Vagina (tissue), 2 donors: ENCODE data around the gene CRIP3. TPM values are rescaled to one million over a fixed set of nuclear protein-coding genes. Genes with fewer than 3 reads are reported as not detected.

Experiments used
- DNase-seq, 2 donors: peaks; one replicate each; pipeline ENCODE4 v3.0.0-alpha.2; 2017; ENCODE audit errors: extremely low spot score in 2 of 2
- H3K27ac ChIP-seq: fragments of 200-600 bp; sonication (generic); one replicate; pipeline ENCODE4 v1.5.1; 2019
- H3K27me3 ChIP-seq: fragments of 200-600 bp; sonication (generic); one replicate; pipeline ENCODE4 v1.5.1; 2019
- H3K36me3 ChIP-seq, 2 donors: fragments of 200-600 bp; sonication (generic); one replicate each; pipeline ENCODE4 v1.5.1; 2017 to 2019
- H3K4me1 ChIP-seq: fragments of 200-600 bp; sonication (generic); one replicate; pipeline ENCODE4 v1.5.1; 2019
- H3K4me3 ChIP-seq, 2 donors: fragments of 200-600 bp; sonication (generic); 1 replicate in 1 of 2; 2 replicates in 1 of 2; pipeline ENCODE4 v1.5.1; 2016 to 2019
- H3K9me3 ChIP-seq: fragments of 200-600 bp; sonication (generic); one replicate; pipeline ENCODE4 v1.5.1; 2019
- POLR2A ChIP-seq, 2 donors: fragments of 450-650 bp; IDR thresholded peaks; one replicate each; pipeline ENCODE4 v1.6.1; 2017; ENCODE audit warnings: antibody characterized with exemption in 2 of 2, mild to moderate bottlenecking in 2 of 2, moderate library complexity in 2 of 2
- POLR2AphosphoS5 ChIP-seq, 2 donors: sonication (generic); formaldehyde crosslinking; IDR thresholded peaks; one replicate each; pipeline ENCODE4 v1.9.0; 2017; ENCODE audit warnings: antibody characterized with exemption in 2 of 2, mild to moderate bottlenecking in 2 of 2, low read depth in 1 of 2; ENCODE audit not compliant: insufficient read depth in 1 of 2
- intact Hi-C: fragments of 100-400 bp; cut with DNase I; formaldehyde crosslinking; loops from one replicate; pipeline ENCODE4 v1.15.1; 2023
- total RNA-seq: library from RNA; depleted of rRNA; stranded (reverse); fragments of >200 nt; gene quantifications from one replicate; pipeline ENCODE4 v1.2.3, GENCODE V29; 2016
- TF ChIP-seq, protein P1 (sequence below), 3 experiments: fragments of 450-650 bp in 2 of 3; fragments of 200-600 bp in 1 of 3; sonication (generic) in 1 of 3; IDR thresholded peaks; one replicate each; pipeline ENCODE4 v1.5.1; 2017 to 2019; ENCODE audit warnings: antibody characterized with exemption in 3 of 3, mild to moderate bottlenecking in 2 of 3, moderate library complexity in 2 of 3

Gene CRIP3
- total RNA-seq, 1 donor from 2014 or later, result not detected

DNA sequence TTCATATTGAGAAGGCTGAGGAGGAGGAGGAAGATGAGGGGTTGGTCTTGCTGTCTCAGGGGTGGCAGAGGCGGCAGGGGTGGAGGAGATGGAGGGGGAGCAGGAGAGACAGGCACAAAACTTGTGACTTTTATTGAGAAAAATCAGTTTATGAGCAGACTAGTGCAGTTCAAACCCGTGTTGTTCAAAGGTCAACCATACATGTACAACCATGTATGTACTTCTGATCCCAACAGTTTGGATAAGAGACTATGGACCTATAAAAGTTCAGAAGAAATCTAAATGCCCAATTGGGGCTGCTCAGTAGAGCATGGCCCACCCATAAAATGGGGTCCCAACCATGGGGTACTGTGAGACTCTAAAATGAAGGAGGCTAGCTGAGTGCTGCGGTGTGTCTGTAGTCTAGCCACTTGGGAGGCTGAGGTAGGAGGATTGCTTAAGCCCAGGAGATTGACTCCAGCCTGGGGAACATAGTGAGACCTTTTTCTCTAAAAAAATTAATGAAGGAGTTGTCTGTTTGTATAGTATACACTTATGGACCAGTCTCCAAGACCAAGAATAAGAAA lies 18.2 kb downstream of the CRIP3 start:
- no peak for DNase-seq
- Histone ChIP-seq H3K27me3 (no peaks in the 10 kb centered on the region), H3K36me3 (no peaks in the 10 kb centered on the region), H3K4me1 (no peaks in the 10 kb centered on the region), H3K4me3 (no peak overlapping the region), H3K9me3 (no peaks in the 10 kb centered on the region), H3K27ac (no peak overlapping the region)
- intact Hi-C loops, result no loop called here
- no peak for TF ChIP-seq POLR2AphosphoS5 (IDR thresholded peaks at IDR 0.05; ENCODE audit: insufficient read depth in 1 of 2, low read depth in 1 of 2)
- no peak for TF ChIP-seq POLR2A (IDR thresholded peaks at IDR 0.05)
- TF ChIP-seq, protein P1, sequence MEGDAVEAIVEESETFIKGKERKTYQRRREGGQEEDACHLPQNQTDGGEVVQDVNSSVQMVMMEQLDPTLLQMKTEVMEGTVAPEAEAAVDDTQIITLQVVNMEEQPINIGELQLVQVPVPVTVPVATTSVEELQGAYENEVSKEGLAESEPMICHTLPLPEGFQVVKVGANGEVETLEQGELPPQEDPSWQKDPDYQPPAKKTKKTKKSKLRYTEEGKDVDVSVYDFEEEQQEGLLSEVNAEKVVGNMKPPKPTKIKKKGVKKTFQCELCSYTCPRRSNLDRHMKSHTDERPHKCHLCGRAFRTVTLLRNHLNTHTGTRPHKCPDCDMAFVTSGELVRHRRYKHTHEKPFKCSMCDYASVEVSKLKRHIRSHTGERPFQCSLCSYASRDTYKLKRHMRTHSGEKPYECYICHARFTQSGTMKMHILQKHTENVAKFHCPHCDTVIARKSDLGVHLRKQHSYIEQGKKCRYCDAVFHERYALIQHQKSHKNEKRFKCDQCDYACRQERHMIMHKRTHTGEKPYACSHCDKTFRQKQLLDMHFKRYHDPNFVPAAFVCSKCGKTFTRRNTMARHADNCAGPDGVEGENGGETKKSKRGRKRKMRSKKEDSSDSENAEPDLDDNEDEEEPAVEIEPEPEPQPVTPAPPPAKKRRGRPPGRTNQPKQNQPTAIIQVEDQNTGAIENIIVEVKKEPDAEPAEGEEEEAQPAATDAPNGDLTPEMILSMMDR (IDR thresholded peaks at IDR 0.05), result no peak

DNA sequence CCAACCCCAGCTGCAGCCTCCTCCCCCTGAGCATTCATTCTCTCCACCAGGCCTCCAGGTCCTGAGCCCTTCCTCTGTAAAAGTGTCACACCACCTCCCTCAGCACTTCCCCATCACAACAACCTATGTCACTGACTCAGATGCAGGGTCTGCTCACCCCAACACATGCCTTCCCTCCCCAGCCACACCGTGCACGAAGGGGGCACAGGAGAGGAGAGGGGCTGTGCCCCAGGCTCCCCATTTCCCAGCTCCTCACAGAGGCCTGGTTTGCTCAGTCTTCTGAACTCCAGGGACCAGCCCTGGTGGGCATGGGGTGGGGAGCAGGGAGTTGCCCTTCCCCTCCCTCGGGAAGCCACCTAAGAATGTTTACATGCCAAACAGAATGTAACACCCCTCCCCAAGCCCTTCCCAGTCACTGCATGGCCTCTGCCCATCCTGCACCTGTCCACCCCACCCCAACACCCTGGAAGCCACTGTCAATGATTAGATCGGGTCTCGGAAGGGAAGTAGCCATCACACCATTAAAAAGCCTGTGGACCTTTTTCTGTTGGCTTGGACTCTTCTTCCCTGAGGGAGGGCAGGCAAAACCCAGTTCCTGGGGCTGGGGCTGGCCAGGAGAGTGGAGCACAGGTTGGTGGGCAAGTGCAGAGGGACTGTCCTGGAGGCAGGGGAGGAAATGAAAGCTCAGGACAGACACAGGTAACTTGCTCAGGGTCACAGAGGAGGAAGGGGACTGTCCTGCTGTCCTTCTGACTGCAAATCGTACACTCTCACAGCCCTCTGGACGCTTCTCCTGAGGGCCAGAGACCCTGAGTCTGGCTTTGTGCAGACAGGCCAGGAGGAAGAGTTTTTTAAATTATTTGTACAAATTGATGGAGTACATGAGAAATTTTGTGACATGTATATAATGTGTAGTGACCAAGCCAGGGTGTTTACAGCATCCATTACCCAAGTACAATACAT lies 20.6 kb downstream of the CRIP3 start:
- H3K4me3 ChIP-seq, result no peak overlapping the region
- intact Hi-C loops, result no loop called here
- TF ChIP-seq, protein P1 (IDR thresholded peaks at IDR 0.05), result no peak
- TF ChIP-seq POLR2AphosphoS5 (IDR thresholded peaks at IDR 0.05; ENCODE audit: insufficient read depth in 1 of 2, low read depth in 1 of 2) (no peak), POLR2A (IDR thresholded peaks at IDR 0.05) (no peak)

DNA sequence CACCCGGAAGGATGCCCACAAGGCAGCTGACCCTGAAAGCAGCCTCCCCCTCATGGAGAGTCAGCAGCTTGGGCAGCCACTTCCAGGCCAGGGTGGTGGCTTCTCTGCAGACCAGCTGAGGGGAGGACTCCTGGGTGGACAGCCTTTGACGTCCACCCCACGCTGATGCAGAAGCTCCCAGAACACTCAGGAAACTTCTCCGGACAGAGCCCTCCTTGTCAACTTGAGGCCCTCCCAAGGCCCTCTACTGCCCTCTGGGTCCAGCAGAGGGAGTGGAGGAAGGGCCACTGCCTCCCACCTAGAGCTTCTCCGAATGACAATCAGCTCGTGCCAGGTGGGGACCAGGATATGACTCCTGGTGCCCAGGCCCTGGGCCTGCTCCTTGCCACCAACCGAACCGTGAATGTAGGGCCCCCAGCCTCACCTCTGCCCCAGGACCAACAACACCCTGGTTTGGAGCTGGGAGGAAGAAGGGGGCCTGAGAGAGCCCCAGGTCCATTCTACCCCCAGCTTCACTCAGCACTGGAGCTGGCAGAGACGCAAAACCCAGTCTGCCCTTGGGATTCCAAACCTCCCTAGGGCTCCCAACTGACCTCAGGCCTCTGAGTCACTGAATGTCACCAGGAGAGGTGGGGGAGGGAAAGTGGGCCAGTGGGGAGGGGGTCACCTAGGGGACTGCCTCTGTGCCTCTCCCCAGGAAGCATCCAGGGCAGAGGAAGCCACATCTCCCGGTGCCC lies 21.5 kb downstream of the CRIP3 start:
- no peak overlapping the region for H3K4me3 ChIP-seq
- intact Hi-C loops, result no loop called here
- no peaks in the 10 kb centered on the region for H3K27me3 ChIP-seq
- no peak overlapping the region for H3K27ac ChIP-seq
- no peaks in the 10 kb centered on the region for H3K36me3 ChIP-seq
- no peaks in the 10 kb centered on the region for H3K9me3 ChIP-seq
- TF ChIP-seq, protein P1 (IDR thresholded peaks at IDR 0.05), result no peak
- no peak for TF ChIP-seq POLR2AphosphoS5 (IDR thresholded peaks at IDR 0.05; ENCODE audit: insufficient read depth in 1 of 2, low read depth in 1 of 2)
- no peak for TF ChIP-seq POLR2A (IDR thresholded peaks at IDR 0.05)
- no peak for DNase-seq
- H3K4me1 ChIP-seq, result no peaks in the 10 kb centered on the region

More for the DNA sequence above, 20.6 kb downstream of the CRIP3 start:
- H3K36me3 ChIP-seq, result no peaks in the 10 kb centered on the region
- H3K27ac ChIP-seq, result no peak overlapping the region
- H3K9me3 ChIP-seq, result no peaks in the 10 kb centered on the region
- H3K4me1 ChIP-seq, result no peaks in the 10 kb centered on the region
- no peak for DNase-seq
- H3K27me3 ChIP-seq, result no peaks in the 10 kb centered on the region

DNA sequence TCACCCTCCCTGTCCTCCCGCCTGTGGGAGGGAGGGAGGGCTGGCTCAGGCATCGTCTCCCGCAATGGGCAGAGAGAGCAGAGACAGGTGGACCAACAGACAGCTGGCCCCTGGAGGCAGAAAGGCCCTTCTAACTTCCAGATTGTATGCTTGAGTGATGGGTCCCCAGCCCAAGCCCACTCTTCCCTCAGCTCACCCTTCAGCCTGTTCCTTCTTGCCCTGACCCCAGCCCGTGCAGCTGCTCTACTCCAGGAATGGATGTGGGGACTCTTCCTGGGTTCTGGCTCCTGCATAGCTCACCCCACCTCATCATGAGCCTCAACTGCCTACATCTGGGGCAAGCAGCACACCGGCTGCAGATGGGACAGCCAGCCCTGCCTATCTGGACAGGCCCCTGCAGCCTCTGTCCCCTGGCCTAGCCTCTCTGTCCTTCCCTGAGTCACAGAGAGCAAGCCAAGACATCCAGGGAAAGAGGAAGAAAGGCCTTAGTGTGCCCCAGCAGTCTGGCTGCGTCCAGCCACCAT lies 22.1 kb downstream of the CRIP3 start:
- Histone ChIP-seq H3K36me3 (no peaks in the 10 kb centered on the region), H3K4me1 (no peaks in the 10 kb centered on the region), H3K27me3 (no peaks in the 10 kb centered on the region), H3K4me3 (no peak overlapping the region), H3K9me3 (no peaks in the 10 kb centered on the region), H3K27ac (no peak overlapping the region)
- intact Hi-C loops, result no loop called here
- TF ChIP-seq POLR2AphosphoS5 (IDR thresholded peaks at IDR 0.05; ENCODE audit: insufficient read depth in 1 of 2, low read depth in 1 of 2) (no peak), POLR2A (IDR thresholded peaks at IDR 0.05) (no peak)
- TF ChIP-seq, protein P1 (IDR thresholded peaks at IDR 0.05), result no peak
- no peak for DNase-seq
